Measurements from ENCODE around the gene RXRA.

GRCh38 chr9:134486143-134486591 lies 159.9 kb downstream of the RXRA start:
- TF ChIP-seq CTCF (conservative IDR thresholded peaks at IDR 0.05; ENCODE audit: low read depth, low read length) (no peak), USF2 (IDR thresholded peaks at IDR 0.05; ENCODE audit: low read depth, low read length) (no peak), SMC3 (IDR thresholded peaks at IDR 0.05; ENCODE audit: low read depth, low read length) (no peak), BHLHE40 (IDR thresholded peaks at IDR 0.05; ENCODE audit: low read depth, low read length) (no peak), CEBPB (IDR thresholded peaks at IDR 0.05; ENCODE audit: low read depth, low read length) (no peak)
